H9 (cell line): ENCODE data around the gene GUK1. TPM values are rescaled to one million over a fixed set of nuclear protein-coding genes. Genes with fewer than 3 reads are reported as not detected.
"Not testable (repeated sequence)": the region's sequence is repeated elsewhere in the genome, so short reads cannot be mapped to it uniquely, and the experiment has no call there.

Experiments used
- DNase-seq: peaks from one replicate; pipeline ENCODE4 v3.0.0-alpha.2; 2017
- H2AFZ ChIP-seq: one replicate; pipeline ENCODE4 v1.6.1; 2013; ENCODE audit warnings: mild to moderate bottlenecking, low read length, control low read depth, moderate library complexity
- H2AK5ac ChIP-seq: 2 replicates; pipeline ENCODE4 v1.6.1; 2013; ENCODE audit warnings: low read length, control low read depth, mixed read lengths; ENCODE audit not compliant: insufficient read length
- H2BK120ac ChIP-seq: one replicate; pipeline ENCODE4 v1.6.1; 2013; ENCODE audit warnings: low read depth, mild to moderate bottlenecking, low read length, control low read depth, inconsistent platforms; ENCODE audit not compliant: poor library complexity, severe bottlenecking
- H2BK12ac ChIP-seq: 2 replicates; pipeline ENCODE4 v1.6.1; 2013; ENCODE audit warnings: low read length, control low read depth, mixed read lengths, low read depth; ENCODE audit not compliant: insufficient read length
- H2BK15ac ChIP-seq: 2 replicates; pipeline ENCODE4 v1.6.1; 2013; ENCODE audit warnings: low read depth, low read length, control low read depth
- H2BK20ac ChIP-seq: one replicate; pipeline ENCODE4 v1.6.1; 2013; ENCODE audit warnings: low read depth, mild to moderate bottlenecking, low read length, control low read depth, inconsistent platforms; ENCODE audit not compliant: poor library complexity, severe bottlenecking
- H2BK5ac ChIP-seq: 2 replicates; pipeline ENCODE4 v1.6.1; 2013; ENCODE audit warnings: low read length, control low read depth, mixed read lengths; ENCODE audit not compliant: insufficient read length
- H3K14ac ChIP-seq: 2 replicates; pipeline ENCODE4 v1.6.1; 2013; ENCODE audit warnings: low read length, control low read depth; ENCODE audit not compliant: insufficient read depth
- H3K18ac ChIP-seq: 2 replicates; pipeline ENCODE4 v1.6.1; 2013; ENCODE audit warnings: low read depth, mild to moderate bottlenecking, mixed read lengths, low read length, control low read depth; ENCODE audit not compliant: insufficient read length
- H3K23ac ChIP-seq: 2 replicates; pipeline ENCODE4 v1.6.1; 2013; ENCODE audit warnings: low read length, control low read depth, mixed read lengths, low read depth; ENCODE audit not compliant: insufficient read length
- H3K23me2 ChIP-seq: 2 replicates; pipeline ENCODE4 v1.6.1; 2013; ENCODE audit warnings: low read depth, mild to moderate bottlenecking, mixed read lengths, low read length, control low read depth; ENCODE audit not compliant: insufficient read length, poor library complexity, severe bottlenecking
- H3K27ac ChIP-seq: 2 replicates; pipeline ENCODE4 v1.5.1; 2013; ENCODE audit warnings: low read length, control low read depth, mixed read lengths, low read depth; ENCODE audit not compliant: insufficient read length
- H3K27me3 ChIP-seq: 2 replicates; pipeline ENCODE4 v1.6.1; 2013; ENCODE audit warnings: low read length, control low read depth, inconsistent platforms; ENCODE audit not compliant: insufficient read depth
- H3K4ac ChIP-seq: 2 replicates; pipeline ENCODE4 v1.6.1; 2013; ENCODE audit warnings: low read depth, mild to moderate bottlenecking, control low read depth, inconsistent platforms, low read length, moderate library complexity
- H3K4me1 ChIP-seq: 2 replicates; pipeline ENCODE4 v1.6.1; 2013; ENCODE audit warnings: low read length, control low read depth, inconsistent platforms; ENCODE audit not compliant: insufficient read depth
- H3K4me2 ChIP-seq: 2 replicates; pipeline ENCODE4 v1.6.1; 2013; ENCODE audit warnings: low read length, control low read depth, mixed read lengths; ENCODE audit not compliant: insufficient read length, insufficient read depth
- H3K56ac ChIP-seq: 2 replicates; pipeline ENCODE4 v1.6.1; 2013; ENCODE audit warnings: low read depth, mild to moderate bottlenecking, mixed read lengths, low read length, control low read depth; ENCODE audit not compliant: insufficient read length
- H3K79me1 ChIP-seq: 2 replicates; pipeline ENCODE4 v1.6.1; 2013; ENCODE audit warnings: low read depth, mild to moderate bottlenecking, moderate library complexity, low read length, control low read depth, inconsistent platforms; ENCODE audit not compliant: insufficient read depth, poor library complexity, severe bottlenecking
- H3K79me2 ChIP-seq: 2 replicates; pipeline ENCODE4 v1.6.1; 2013; ENCODE audit warnings: low read length, control low read depth, inconsistent platforms; ENCODE audit not compliant: insufficient read depth
- H3K9ac ChIP-seq: 2 replicates; pipeline ENCODE4 v1.6.1; 2013; ENCODE audit warnings: low read length, control low read depth, mixed read lengths; ENCODE audit not compliant: insufficient read length; ENCODE audit errors: extremely low read depth
- H3K9me3 ChIP-seq: one replicate; pipeline ENCODE4 v1.6.1; 2013; ENCODE audit warnings: low read depth, low read length, inconsistent platforms; ENCODE audit not compliant: control insufficient read depth
- H3T11ph ChIP-seq: one replicate; pipeline ENCODE4 v1.6.1; 2013; ENCODE audit warnings: mild to moderate bottlenecking, low read length, control low read depth, inconsistent platforms
- H4K20me1 ChIP-seq: one replicate; pipeline ENCODE4 v1.6.1; 2013; ENCODE audit not compliant: control insufficient read depth, insufficient read length, insufficient read depth
- H4K5ac ChIP-seq: 2 replicates; pipeline ENCODE4 v1.6.1; 2013; ENCODE audit warnings: low read depth, mild to moderate bottlenecking, mixed read lengths, low read length, control low read depth; ENCODE audit not compliant: insufficient read length
- H4K8ac ChIP-seq: replicated peaks from 2 replicates; pipeline ENCODE4 v1.6.1; 2013; ENCODE audit warnings: low read length, control low read depth, mixed read lengths, low read depth; ENCODE audit not compliant: insufficient read length
- H4K91ac ChIP-seq: 2 replicates; pipeline ENCODE4 v1.6.1; 2013; ENCODE audit warnings: low read depth, mild to moderate bottlenecking, moderate library complexity, mixed read lengths, low read length, control low read depth; ENCODE audit not compliant: insufficient read length
- H3K27ac Mint-ChIP-seq, 3 experiments: 2 replicates in 2 of 3; 3 replicates in 1 of 3; pipeline ENCODE4 v1.8.0; 2020 to 2021; ENCODE audit warnings: mixed read lengths in 3 of 3, mild to moderate bottlenecking in 1 of 3, moderate library complexity in 1 of 3
- H3K27me3 Mint-ChIP-seq: 2 replicates; pipeline ENCODE4 v1.8.0; 2021; ENCODE audit warnings: low read depth, mild to moderate bottlenecking, moderate library complexity, mixed read lengths
- H3K36me3 Mint-ChIP-seq, 3 experiments: 2 replicates in 2 of 3; 3 replicates in 1 of 3; pipeline ENCODE4 v1.8.0; 2020 to 2021; ENCODE audit warnings: low read depth in 3 of 3, mixed read lengths in 3 of 3; ENCODE audit not compliant: insufficient read depth in 1 of 3
- H3K4me1 Mint-ChIP-seq, 2 experiments: 2 replicates each; pipeline ENCODE4 v1.8.0; 2020; ENCODE audit warnings: mixed read lengths in 2 of 2
- H3K4me3 Mint-ChIP-seq, 2 experiments: 2 replicates in 1 of 2; 3 replicates in 1 of 2; pipeline ENCODE4 v1.8.0; 2020 to 2021; ENCODE audit warnings: mild to moderate bottlenecking in 2 of 2, mixed read lengths in 2 of 2, moderate library complexity in 1 of 2
- H3K9me3 Mint-ChIP-seq, 2 experiments: 2 replicates in 1 of 2; 3 replicates in 1 of 2; pipeline ENCODE4 v1.8.0; 2020; ENCODE audit warnings: mild to moderate bottlenecking in 2 of 2, mixed read lengths in 2 of 2, moderate library complexity in 1 of 2
- WGBS: extraction: QIAGEN DNeasy Blood & Tissue Kit; methylation state at CpG from one replicate; pipeline ENCODE4 v1.1.7; 2013; ENCODE audit warnings: missing lambda C conversion rate, low lambda C conversion rate, mixed read lengths; ENCODE audit not compliant: insufficient read length; ENCODE audit errors: extremely low coverage; 5-methylcytosine and 5-hydroxymethylcytosine counted together
- total RNA-seq: library from RNA; stranded (reverse); gene quantifications from 2 replicates; pipeline ENCODE4 v1.2.1, GENCODE V29; 2021
- TF ChIP-seq, protein P1 (sequence below): fragments of 200-600 bp; sonication (generic); conservative IDR thresholded peaks from 3 replicates; pipeline ENCODE4 v1.8.0; 2021; ENCODE audit warnings: antibody characterized with exemption, mild to moderate bottlenecking

Gene GUK1
- total RNA-seq, 1 experiment from 2014 or later, result 88.2 TPM

DNA sequence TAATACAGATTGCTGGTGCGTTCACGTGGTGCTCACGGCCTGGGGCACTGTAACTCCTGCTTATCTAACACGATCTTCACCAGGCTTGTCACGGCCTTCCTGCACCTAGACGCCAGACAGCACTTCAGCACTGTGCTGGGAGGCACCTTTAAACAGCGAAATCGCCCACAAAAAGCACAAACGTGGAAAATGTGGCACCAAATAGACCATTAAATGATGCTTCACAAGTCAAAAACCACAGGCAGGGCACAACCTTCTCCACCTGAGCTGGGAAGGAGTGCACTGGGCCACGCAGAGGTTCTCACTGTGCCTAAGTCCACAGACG lies 45.5 kb downstream of the GUK1 start:
- Histone ChIP-seq H2BK120ac (no peak overlapping the region), H3K23ac (no peak overlapping the region), H3K23me2 (no peaks in the 10 kb centered on the region), H3K56ac (no peak overlapping the region), H4K20me1 (no peaks in the 10 kb centered on the region), H4K5ac (no peak overlapping the region), H2BK12ac (no peak overlapping the region), H2BK5ac (no peak overlapping the region), H3K9me3 (no peaks in the 10 kb centered on the region), H3K4ac (no peak overlapping the region), H3K79me1 (no peaks in the 10 kb centered on the region), H3K27ac (no peak overlapping the region), H3K4me2 (no peak overlapping the region), H4K8ac (no peak overlapping the region), H3K79me2 (no peaks in the 10 kb centered on the region), H3T11ph (no peak overlapping the region), H2BK15ac (no peak overlapping the region), H3K9ac (no peak overlapping the region), H3K14ac (no peak overlapping the region), H2AFZ (no peak overlapping the region), H3K18ac (peak overlapping the region; percentile 48), H4K91ac (no peak overlapping the region), H3K4me1 (no peaks in the 10 kb centered on the region), H2AK5ac (no peak overlapping the region), H2BK20ac (no peak overlapping the region), H3K27me3 (no peaks in the 10 kb centered on the region)
- no peak overlapping the region for H3K4me3 Mint-ChIP-seq
- H3K36me3 Mint-ChIP-seq, result no peaks in the 10 kb centered on the region
- TF ChIP-seq, protein P1, sequence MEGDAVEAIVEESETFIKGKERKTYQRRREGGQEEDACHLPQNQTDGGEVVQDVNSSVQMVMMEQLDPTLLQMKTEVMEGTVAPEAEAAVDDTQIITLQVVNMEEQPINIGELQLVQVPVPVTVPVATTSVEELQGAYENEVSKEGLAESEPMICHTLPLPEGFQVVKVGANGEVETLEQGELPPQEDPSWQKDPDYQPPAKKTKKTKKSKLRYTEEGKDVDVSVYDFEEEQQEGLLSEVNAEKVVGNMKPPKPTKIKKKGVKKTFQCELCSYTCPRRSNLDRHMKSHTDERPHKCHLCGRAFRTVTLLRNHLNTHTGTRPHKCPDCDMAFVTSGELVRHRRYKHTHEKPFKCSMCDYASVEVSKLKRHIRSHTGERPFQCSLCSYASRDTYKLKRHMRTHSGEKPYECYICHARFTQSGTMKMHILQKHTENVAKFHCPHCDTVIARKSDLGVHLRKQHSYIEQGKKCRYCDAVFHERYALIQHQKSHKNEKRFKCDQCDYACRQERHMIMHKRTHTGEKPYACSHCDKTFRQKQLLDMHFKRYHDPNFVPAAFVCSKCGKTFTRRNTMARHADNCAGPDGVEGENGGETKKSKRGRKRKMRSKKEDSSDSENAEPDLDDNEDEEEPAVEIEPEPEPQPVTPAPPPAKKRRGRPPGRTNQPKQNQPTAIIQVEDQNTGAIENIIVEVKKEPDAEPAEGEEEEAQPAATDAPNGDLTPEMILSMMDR, result no peak
- H3K4me1 Mint-ChIP-seq, result no peaks in the 10 kb centered on the region
- no peaks in the 10 kb centered on the region for H3K9me3 Mint-ChIP-seq
- H3K27me3 Mint-ChIP-seq, result peaks cover 7% of the 10 kb centered on the region
- WGBS, result no CpG with 5 or more reads among the region's 11 CpGs
- DNase-seq, result no peak
- H3K27ac Mint-ChIP-seq, result peak overlapping the region in 1 of 3 experiments; percentile 19; a peak in 1 of 7 replicates

DNA sequence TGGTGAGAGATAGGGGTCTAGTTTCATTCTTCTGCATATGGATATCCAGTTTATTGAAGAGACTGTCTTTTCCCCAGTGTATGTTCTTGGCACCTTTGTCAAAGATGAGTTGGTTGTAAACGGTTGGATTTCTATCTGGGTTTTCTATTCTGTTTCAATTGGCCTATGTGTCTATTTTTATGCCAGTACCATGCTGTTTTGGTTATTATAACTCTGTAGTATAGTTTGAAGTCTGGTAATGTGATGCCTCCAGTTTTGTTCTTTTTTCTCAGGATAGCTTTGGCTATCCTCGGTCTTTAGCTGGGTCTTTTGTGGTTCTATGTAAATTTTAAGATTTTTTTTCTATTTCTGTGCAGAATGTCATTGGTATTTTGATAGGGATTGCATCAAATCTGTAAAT lies 48.2 kb downstream of the GUK1 start:
- not testable (repeated sequence) for H4K20me1 ChIP-seq, H3K27ac ChIP-seq, H3K23me2 ChIP-seq, H2BK20ac ChIP-seq, H3K79me2 ChIP-seq, H3T11ph ChIP-seq, H3K9ac ChIP-seq, H3K9me3 Mint-ChIP-seq, H2BK15ac ChIP-seq, H3K23ac ChIP-seq, H3K4ac ChIP-seq, H4K5ac ChIP-seq, H3K4me1 Mint-ChIP-seq, H3K36me3 Mint-ChIP-seq, H3K4me1 ChIP-seq, H3K56ac ChIP-seq, DNase-seq, H2BK120ac ChIP-seq, H2AK5ac ChIP-seq, H3K9me3 ChIP-seq, H3K27ac Mint-ChIP-seq, H3K79me1 ChIP-seq, H2BK5ac ChIP-seq, H2BK12ac ChIP-seq, H3K27me3 Mint-ChIP-seq, H4K8ac ChIP-seq, H3K27me3 ChIP-seq, H2AFZ ChIP-seq, H3K14ac ChIP-seq, H3K4me3 Mint-ChIP-seq, H3K18ac ChIP-seq, H3K4me2 ChIP-seq, H4K91ac ChIP-seq
- WGBS, result no CpG with 5 or more reads among the region's 2 CpGs
